ENCODE results near the gene HTT-AS. TPM values are rescaled to one million over a fixed set of nuclear protein-coding genes. Genes with fewer than 3 reads are reported as not detected.

HTT-AS gene
- total and polyA plus RNA-seq, 2 of the 8 experiments (the other 6 are each of a cell fraction or from before 2014, with no cell fraction given), result not detected

- peaks cover 0 to 7% (median 2%) of the 10 kb centered on the region in 4 experiments; a peak in 2 of 7 replicates for H3K27me3 ChIP-seq (replicated peaks in 1 of 4; ENCODE audit: control insufficient read depth in 3 of 4, extremely low read depth in 1 of 4, insufficient read depth in 3 of 4, low read length in 3 of 4)
- H3K9me3 ChIP-seq (ENCODE audit: insufficient read depth in 2 of 2, low read depth in 1 of 2, low read length in 1 of 2), result no peaks in the 10 kb centered on the region
- no peak overlapping the region for H2BK5ac ChIP-seq (ENCODE audit: low read depth, low read length)
- no peak overlapping the region for H2AK5ac ChIP-seq (ENCODE audit: low read depth, low read length)
- no peak overlapping the region for H3K56ac ChIP-seq (replicated peaks; ENCODE audit: insufficient read length, low read depth, low read length)
- H3K4me2 ChIP-seq (ENCODE audit: insufficient read depth in 1 of 2, low read depth in 2 of 2, low read length in 2 of 2), result no peak overlapping the region
- no peak overlapping the region for H3K23ac ChIP-seq (ENCODE audit: insufficient read length)
- no peaks in the 10 kb centered on the region for H4K20me1 ChIP-seq (replicated peaks in 1 of 2; ENCODE audit: control insufficient read depth in 1 of 2, insufficient read depth in 2 of 2, low read length in 2 of 2)
- no peak overlapping the region for H2BK120ac ChIP-seq (replicated peaks; ENCODE audit: low read depth, low read length)
- no peaks in the 10 kb centered on the region for H3K79me1 ChIP-seq (ENCODE audit: low read depth, low read length)
- H3K4me1 ChIP-seq (replicated peaks in 1 of 4; ENCODE audit: control insufficient read depth in 3 of 4, insufficient read depth in 4 of 4, low read length in 3 of 4), result peaks cover 0 to 5% (median 0%) of the 10 kb centered on the region in 4 experiments; a peak in 4 of 7 replicates
- H4K91ac ChIP-seq (replicated peaks; ENCODE audit: insufficient read length, low read length), result no peak overlapping the region
- no peak overlapping the region for H3K18ac ChIP-seq (ENCODE audit: extremely low read depth, low read length)
- no peaks in the 10 kb centered on the region for H3K36me3 ChIP-seq (ENCODE audit: control insufficient read depth in 2 of 4, insufficient read depth in 4 of 4, low read length in 3 of 4)
- FAIRE-seq, result no peak
- H3K9ac ChIP-seq (replicated peaks in 1 of 4; ENCODE audit: extremely low read depth in 1 of 4, low read depth in 3 of 4, low read length in 3 of 4), result no peak overlapping the region
- no peak overlapping the region for H4K8ac ChIP-seq (ENCODE audit: extremely low read depth, insufficient read depth, low read length)
- no peak overlapping the region for H4K5ac ChIP-seq (ENCODE audit: insufficient read length, low read depth, low read length)
- 88% methylated on average over 11 of the region's 11 CpGs; no CpG with 5 or more reads in 1 of the 2 experiments for WGBS, 2 experiments (ENCODE audit: extremely low coverage in 1 of 2, insufficient coverage in 1 of 2, insufficient read length in 1 of 2, insufficient replicate concordance in 2 of 2, low coverage in 1 of 2, low lambda C conversion rate in 2 of 2, missing lambda C conversion rate in 1 of 2)
- CTCF ChIA-PET (ENCODE audit: partially characterized antibody), result interaction anchor here (1.1 to 12.5 kb wide), 5 partner anchors 10 to 94 kb away, joined by 3 to 89 read pairs (median 6); no protein-coding TSS in a partner anchor
- H3K14ac ChIP-seq (ENCODE audit: insufficient read length), result no peak overlapping the region
- POLR2A ChIA-PET (ENCODE audit: partially characterized antibody), result interaction anchor here (0.8 kb wide), 1 partner anchor 23 kb away, joined by 3 read pairs; no protein-coding TSS in a partner anchor
- no peak overlapping the region for H3K27ac ChIP-seq (ENCODE audit: low read depth, low read length)
- H3K4ac ChIP-seq (replicated peaks; ENCODE audit: insufficient read length, low read depth, low read length), result no peak overlapping the region
- H2BK20ac ChIP-seq (ENCODE audit: low read length), result no peak overlapping the region
- DNase-seq (ENCODE audit: low read depth in 1 of 2, low spot score in 2 of 2), result no peak
- H2AFZ ChIP-seq (ENCODE audit: low read length), result no peak overlapping the region
- H2BK12ac ChIP-seq (ENCODE audit: low read depth, low read length), result no peak overlapping the region
- H2BK15ac ChIP-seq (ENCODE audit: low read length), result no peak overlapping the region
- H3K79me2 ChIP-seq (ENCODE audit: control insufficient read depth in 1 of 2, insufficient read depth in 2 of 2, low read length in 2 of 2), result no peaks in the 10 kb centered on the region
- no peaks in the 10 kb centered on the region for H3K23me2 ChIP-seq (ENCODE audit: low read depth, low read length)
- no peak overlapping the region for H3K4me3 ChIP-seq (ENCODE audit: extremely low read depth in 1 of 4, insufficient read depth in 2 of 4, low read depth in 3 of 4, low read length in 4 of 4)
- TF ChIP-seq CHD2 (IDR thresholded peaks at IDR 0.05; ENCODE audit: low read length), result no peak
- TF ChIP-seq CEBPB (IDR thresholded peaks at IDR 0.05; ENCODE audit: low read depth, low read length), result no peak
- TF ChIP-seq PHF8 (conservative IDR thresholded peaks at IDR 0.05; ENCODE audit: low read depth, low read length), result no peak
- TF ChIP-seq HDAC6 (IDR thresholded peaks at IDR 0.05; ENCODE audit: low read depth, low read length), result no peak
- no peak for TF ChIP-seq ASH2L (IDR thresholded peaks at IDR 0.05; ENCODE audit: low read length)
- TF ChIP-seq BCL11A (IDR thresholded peaks at IDR 0.05; ENCODE audit: low read depth in 2 of 2, low read length in 2 of 2), result no peak
- no peak for TF ChIP-seq TCF12 (IDR thresholded peaks at IDR 0.05; ENCODE audit: low read depth, low read length)
- TF ChIP-seq SUZ12 (IDR thresholded peaks at IDR 0.05; ENCODE audit: low read length), result no peak
- TF ChIP-seq KDM5A (IDR thresholded peaks at IDR 0.05; ENCODE audit: low read length), result no peak
- no peak for TF ChIP-seq CTCF (IDR thresholded peaks at IDR 0.05; ENCODE audit: control extremely low read depth in 1 of 3, insufficient read depth in 1 of 3, low read depth in 1 of 3, low read length in 3 of 3)
- TF ChIP-seq SIX5 (IDR thresholded peaks at IDR 0.05; ENCODE audit: low read depth, low read length), result no peak
Observed at GRCh38 chr4:3043282-3044020, 30.9 kb downstream of the HTT-AS start.
